HG03469 (cell line): ENCODE results near the gene ASB4.

ENCODE experiments used
- ATAC-seq: cut with Tn5 transposase; IDR thresholded peaks from one replicate; pipeline ENCODE4 v1.9.1; 2021; ENCODE audit warnings: mild to moderate bottlenecking, moderate library complexity, moderate number of reproducible peaks; ENCODE audit not compliant: unreplicated experiment

ASB4 gene

DNA sequence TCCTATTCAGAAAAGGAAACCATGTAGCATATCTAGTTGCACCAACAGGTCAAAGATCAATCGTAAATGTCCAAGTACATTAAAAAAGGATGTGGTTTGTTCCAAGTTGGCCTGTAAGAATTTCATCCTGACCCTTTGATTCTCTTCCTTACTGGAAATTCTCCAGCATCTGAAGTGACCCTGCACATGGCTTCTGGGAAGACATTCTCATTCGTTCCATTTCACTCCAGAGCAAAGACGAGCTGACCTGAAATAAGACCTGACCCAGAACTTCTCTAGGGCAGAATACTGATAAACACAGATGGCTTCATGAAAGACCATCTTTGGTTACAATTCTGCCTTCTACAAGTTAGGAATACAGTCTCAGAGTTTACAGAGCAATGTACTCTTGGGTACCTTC lies 39.8 kb downstream of the ASB4 start:
- no peak for ATAC-seq

DNA sequence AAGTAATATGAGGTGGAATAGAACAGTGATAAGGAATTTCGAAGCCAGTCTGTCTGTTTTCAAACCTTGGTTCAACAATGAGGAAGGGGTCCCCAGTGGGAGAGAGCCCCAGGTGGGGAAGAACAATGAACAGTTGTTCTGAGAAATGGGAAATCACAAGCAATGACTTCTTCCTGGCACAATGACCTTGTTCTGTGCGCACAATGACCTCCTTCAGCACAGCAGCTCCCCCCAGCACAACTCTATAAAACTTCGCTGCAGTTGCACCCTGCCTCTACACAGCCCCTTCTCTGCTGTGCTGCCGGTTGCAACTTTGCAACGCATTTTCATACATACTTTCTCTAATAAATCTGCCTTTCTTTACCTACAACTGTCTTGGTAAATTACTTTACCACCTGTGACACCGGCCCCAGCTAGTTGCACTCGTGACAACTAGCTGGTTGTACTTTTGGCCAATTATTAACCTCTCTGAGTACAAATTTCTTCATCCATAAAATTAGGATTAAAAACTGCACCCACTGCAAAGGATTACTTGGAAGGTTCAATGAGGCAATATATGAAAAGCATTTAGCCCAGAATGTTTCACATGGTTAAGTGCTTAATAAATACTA lies 40.5 kb downstream of the ASB4 start:
- no peak for ATAC-seq

DNA sequence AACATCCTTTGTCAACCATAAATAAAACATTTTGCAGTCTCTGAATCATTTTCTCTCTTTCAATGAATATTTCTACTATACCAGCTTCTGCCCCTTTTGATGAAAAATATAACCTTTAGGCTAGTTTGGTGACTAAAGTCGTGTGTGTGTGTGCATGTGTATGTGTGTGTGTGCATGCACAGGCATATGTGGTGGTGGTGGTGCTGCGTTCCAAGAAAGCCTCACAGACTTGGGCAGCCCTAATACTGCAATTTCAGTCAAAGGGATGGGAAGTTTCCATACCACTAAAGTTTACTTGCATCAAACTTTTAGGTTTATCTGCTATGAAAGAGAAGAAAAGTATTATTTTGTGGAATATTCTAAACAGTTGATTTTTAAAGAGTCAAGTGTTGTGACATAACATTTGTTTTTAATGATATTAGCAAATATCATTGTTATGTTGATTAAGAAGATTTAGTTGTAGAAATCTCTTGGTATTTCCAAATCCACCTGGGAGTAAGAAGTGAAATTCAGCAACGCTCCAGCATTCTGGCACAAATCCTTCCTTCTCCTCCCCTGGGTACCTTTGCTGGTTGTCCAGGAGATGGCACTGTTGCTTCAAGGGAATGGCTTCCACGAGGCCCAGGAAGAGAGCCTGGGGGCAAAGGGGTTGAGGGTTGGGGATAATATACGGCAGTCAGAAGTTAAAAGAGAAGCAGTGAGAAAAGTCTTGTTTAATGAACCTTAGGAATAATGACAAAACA lies 41.5 kb downstream of the ASB4 start:
- no peak for ATAC-seq

DNA sequence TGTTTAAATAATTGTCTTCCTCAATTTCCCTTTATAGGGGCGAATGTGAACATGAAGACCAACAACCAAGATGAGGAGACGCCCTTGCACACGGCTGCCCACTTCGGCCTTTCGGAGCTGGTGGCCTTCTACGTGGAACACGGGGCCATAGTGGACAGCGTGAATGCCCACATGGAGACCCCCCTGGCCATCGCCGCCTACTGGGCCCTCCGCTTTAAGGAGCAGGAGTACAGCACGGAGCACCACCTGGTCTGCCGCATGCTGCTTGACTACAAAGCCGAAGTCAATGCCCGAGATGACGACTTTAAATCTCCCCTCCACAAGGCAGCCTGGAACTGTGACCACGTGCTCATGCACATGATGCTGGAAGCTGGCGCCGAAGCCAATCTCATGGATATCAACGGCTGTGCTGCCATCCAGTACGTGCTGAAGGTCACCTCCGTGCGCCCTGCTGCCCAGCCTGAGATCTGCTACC lies 42.1 kb downstream of the ASB4 start:
- ATAC-seq = no peak

GRCh38 chr7:95529701-95530100 lies 44.0 kb downstream of the ASB4 start:
- ATAC-seq = no peak

- ATAC-seq = no peak
Measured at GRCh38 chr7:95530881-95531280, 45.1 kb downstream of the ASB4 start.

DNA sequence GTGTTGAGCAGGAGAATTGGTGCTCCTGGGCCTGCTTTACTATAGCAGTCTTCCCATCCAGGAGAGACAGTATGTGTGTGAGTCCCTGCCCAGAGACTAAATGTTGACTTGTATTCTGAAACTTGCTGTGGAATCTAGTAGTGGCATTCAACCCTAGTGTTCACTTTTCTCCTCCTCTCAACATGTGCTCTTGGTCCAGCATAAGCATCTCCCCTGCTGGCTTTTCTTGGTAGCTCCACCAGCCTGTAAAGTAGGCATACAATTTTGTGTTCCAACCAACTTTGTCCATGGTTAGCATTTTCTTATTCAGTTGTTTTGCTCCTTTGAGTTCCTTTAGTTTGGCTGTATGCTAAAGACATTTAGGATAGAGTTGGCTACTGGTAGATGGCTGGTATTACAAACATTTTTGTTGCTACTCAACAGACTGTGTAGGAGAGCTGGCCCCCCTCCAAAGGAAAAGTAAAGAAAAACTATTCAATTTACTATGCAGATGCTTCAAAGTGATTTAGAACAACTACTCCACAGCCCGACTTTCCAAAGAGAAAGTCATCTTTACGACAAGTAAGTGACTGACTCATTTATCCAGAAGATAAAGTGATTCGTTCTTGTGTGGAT lies 46.0 kb downstream of the ASB4 start:
- ATAC-seq = no peak

- ATAC-seq = no peak
Measured at GRCh38 chr7:95534796-95535195, 49.1 kb downstream of the ASB4 start.

DNA sequence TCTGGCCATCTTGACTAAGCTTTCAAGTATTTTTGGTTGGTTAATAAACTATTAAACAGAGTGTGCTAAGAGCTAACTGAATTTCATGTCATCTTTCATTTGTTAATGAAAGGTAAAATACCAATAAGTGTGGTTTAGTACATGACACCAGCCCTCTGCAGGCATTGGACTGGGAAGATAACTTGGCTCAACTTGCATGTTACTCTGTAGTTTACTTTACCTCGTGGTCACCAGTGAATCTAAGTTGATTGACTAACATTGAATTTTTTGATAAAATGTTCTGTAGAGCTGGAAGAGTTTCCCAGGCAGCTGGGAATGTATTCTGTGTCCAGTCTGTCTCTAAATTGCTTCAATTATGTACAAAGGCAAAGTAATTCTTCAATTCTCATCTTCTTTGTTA lies 49.9 kb downstream of the ASB4 start:
- ATAC-seq = no peak

GRCh38 chr7:95536656-95537311 lies 51.0 kb downstream of the ASB4 start:
- ATAC-seq = no peak

GRCh38 chr7:95537468-95537867 lies 51.7 kb downstream of the ASB4 start:
- no peak for ATAC-seq

DNA sequence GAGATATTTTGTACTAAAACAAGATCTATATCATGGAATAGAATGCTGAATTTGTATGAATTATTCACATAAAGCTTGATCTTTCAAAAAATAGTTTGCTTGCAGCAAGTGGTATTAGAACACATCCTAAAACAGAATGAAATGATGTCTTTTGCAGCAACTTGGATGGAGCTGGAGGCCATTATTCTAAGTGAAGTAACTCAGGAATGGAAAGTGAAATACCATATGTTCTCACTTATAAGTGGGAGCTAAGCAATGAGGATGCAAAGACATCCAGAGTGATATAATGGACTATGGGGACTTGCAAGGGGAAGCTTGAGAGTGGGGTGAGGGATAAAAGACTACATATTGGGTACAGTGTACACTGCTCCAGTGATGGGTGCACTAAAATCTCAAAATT lies 53.7 kb downstream of the ASB4 start:
- ATAC-seq = no peak

GRCh38 chr7:95540366-95540765 lies 54.6 kb downstream of the ASB4 start:
- no peak for ATAC-seq

DNA sequence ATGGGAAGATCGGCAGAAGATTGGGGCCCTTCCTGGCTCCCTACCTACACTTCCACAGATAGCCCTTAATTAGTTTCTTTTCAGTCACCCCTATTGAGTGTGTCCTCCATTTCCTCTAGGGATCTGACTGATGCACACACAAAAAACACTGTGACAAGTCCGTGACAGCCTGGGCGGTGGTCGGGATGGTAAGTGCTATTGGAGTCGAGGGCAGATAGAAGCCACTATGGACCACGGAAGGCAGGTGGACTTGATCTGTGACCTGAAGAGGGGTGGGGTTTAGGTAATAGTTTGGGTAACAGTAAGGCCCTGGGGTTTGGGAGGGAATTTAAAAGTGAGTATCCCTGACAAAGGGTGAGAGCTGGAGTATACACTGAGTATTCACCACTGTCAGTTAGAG lies 57.6 kb downstream of the ASB4 start:
- no peak for ATAC-seq

DNA sequence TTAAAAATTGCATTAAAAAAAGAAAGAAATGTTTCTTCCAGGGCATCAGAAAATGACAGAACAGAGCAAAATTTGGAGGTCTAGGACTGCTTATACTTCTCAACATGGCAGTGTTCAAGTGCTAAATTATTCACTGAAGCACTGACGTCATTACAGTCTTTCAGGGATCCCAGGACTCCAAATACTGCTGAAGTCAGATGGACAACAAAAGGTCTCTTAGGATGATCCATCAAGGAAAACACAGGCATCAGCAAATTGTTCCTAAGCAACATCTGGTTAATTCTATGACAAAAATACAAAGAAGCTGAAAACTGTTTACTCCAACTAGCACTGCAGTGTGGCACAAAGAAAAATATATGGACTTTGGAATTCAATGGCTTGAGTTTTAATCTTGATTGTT lies 58.4 kb downstream of the ASB4 start:
- no peak for ATAC-seq

DNA sequence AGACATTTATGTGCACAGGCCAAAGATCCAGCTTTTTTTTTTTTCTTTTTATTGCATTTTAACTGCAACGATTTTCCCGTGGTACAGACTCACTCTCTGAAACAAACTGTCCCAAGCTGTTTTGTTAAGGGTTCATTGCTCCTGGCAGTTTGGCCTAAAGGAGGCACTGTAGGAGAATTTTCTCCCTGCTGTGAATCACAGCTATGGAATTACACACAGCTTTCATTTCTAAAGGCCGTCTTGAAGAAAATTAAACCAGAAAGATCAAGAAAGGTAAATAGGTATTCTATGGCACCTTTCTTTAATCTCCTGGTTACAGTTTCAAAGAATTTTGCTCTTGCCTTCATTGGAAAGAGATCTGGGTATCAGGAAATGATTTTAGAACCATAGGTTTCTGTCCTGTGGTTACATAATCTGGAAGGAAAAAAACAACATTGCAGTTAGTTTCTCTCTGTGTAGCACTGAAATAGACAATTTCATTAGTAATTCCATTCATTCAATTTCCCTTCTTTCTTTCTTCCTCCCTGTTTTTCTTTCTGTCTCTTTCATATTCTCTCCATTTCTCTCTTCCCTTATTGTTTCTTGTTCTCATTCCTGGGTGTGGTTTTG lies 59.4 kb downstream of the ASB4 start:
- no peak for ATAC-seq

- no peak for ATAC-seq
Measured at GRCh38 chr7:95545673-95546072, 59.9 kb downstream of the ASB4 start.

DNA sequence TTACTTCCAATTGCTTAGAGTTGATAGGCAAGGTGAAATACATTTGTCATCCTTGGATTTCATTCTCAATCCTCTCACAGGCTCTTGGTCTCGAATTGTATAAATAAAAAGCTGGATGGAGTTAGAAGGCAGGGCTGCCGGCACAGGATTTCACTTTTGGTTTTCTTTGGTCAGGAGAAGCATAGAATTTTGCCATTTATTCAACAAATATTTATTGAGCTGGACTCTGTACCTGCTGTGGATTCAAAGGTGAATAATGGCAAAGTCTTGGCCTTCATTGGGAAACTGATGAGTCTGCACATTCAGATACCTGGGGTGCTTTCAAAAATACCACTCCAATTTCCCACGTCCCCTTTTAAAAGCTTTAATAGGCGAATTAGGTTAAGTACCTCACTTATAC lies 60.9 kb downstream of the ASB4 start:
- no peak for ATAC-seq

- no peak for ATAC-seq
Measured at GRCh38 chr7:95547361-95548348, 61.9 kb downstream of the ASB4 start.
